ENCODE measurements around the gene LRRC2.

LRRC2 gene

DNA sequence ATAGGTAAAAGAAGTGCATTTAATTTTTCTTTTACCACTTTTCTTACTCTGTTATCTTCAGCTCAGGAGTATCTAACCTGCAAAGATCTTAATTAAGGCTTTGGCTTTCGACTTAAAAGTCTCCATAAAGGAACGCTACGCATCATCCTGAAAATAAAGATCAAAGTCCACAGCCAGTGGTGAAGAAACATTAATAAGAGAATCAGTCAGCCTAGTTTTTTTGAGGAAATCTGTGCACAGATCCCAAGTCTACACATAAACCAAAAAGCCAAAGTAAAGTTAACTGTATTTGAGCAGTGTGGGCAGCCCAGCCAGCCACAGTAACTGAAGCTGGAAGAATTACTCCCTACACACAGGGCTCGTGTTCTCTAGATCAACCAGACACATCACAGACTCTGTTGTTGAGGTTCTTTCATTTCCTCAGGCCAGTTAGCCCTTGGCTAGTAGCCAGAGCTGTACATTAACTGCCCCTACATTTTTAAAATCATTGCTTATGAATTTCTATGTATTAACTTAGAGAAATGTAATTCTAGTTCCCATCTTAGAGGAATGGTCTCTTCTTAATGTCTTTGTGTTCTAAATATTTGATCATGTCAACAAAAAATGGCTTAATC lies 6.9 kb downstream of the LRRC2 start:
- peak overlapping the region; percentile 63 for H3K4me3 ChIP-seq (ENCODE audit: low read length, poor library complexity, severe bottlenecking)
- no peaks in the 10 kb centered on the region for H3K36me3 ChIP-seq (ENCODE audit: insufficient read depth, low read length)
- no peak overlapping the region for H3K9ac ChIP-seq (ENCODE audit: low read depth, low read length, poor library complexity, severe bottlenecking)
- TF ChIP-seq EZH2phosphoT487 (IDR thresholded peaks at IDR 0.05; ENCODE audit: borderline replicate concordance): no peak
- TF ChIP-seq, protein P1, sequence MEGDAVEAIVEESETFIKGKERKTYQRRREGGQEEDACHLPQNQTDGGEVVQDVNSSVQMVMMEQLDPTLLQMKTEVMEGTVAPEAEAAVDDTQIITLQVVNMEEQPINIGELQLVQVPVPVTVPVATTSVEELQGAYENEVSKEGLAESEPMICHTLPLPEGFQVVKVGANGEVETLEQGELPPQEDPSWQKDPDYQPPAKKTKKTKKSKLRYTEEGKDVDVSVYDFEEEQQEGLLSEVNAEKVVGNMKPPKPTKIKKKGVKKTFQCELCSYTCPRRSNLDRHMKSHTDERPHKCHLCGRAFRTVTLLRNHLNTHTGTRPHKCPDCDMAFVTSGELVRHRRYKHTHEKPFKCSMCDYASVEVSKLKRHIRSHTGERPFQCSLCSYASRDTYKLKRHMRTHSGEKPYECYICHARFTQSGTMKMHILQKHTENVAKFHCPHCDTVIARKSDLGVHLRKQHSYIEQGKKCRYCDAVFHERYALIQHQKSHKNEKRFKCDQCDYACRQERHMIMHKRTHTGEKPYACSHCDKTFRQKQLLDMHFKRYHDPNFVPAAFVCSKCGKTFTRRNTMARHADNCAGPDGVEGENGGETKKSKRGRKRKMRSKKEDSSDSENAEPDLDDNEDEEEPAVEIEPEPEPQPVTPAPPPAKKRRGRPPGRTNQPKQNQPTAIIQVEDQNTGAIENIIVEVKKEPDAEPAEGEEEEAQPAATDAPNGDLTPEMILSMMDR (conservative IDR thresholded peaks at IDR 0.05; ENCODE audit: low read length): no peak
- H4K20me1 ChIP-seq (ENCODE audit: insufficient read depth, low read length, poor library complexity, severe bottlenecking): no peaks in the 10 kb centered on the region
- peaks cover 5% of the 10 kb centered on the region; the same call in 1 of the 2 replicates for H3F3A ChIP-seq (ENCODE audit: low read depth)
- H3K27me3 ChIP-seq (ENCODE audit: insufficient read depth, low read length, poor library complexity, severe bottlenecking): no peaks in the 10 kb centered on the region
- H3K9me3 ChIP-seq (ENCODE audit: insufficient read depth, low read depth, low read length): no peaks in the 10 kb centered on the region
- no peaks in the 10 kb centered on the region for H3K79me2 ChIP-seq (ENCODE audit: insufficient read depth, low read length)
- H3K4me1 ChIP-seq (ENCODE audit: insufficient read depth, low read length, poor library complexity, severe bottlenecking): peaks cover 22% of the 10 kb centered on the region
- H2AFZ ChIP-seq (ENCODE audit: low read length): no peak overlapping the region
- no peaks in the 10 kb centered on the region for H3K9me2 ChIP-seq (replicated peaks; ENCODE audit: low read depth, low read length)
- H3K4me2 ChIP-seq (ENCODE audit: low read depth, low read length, poor library complexity, severe bottlenecking): peak overlapping the region; percentile 46

DNA sequence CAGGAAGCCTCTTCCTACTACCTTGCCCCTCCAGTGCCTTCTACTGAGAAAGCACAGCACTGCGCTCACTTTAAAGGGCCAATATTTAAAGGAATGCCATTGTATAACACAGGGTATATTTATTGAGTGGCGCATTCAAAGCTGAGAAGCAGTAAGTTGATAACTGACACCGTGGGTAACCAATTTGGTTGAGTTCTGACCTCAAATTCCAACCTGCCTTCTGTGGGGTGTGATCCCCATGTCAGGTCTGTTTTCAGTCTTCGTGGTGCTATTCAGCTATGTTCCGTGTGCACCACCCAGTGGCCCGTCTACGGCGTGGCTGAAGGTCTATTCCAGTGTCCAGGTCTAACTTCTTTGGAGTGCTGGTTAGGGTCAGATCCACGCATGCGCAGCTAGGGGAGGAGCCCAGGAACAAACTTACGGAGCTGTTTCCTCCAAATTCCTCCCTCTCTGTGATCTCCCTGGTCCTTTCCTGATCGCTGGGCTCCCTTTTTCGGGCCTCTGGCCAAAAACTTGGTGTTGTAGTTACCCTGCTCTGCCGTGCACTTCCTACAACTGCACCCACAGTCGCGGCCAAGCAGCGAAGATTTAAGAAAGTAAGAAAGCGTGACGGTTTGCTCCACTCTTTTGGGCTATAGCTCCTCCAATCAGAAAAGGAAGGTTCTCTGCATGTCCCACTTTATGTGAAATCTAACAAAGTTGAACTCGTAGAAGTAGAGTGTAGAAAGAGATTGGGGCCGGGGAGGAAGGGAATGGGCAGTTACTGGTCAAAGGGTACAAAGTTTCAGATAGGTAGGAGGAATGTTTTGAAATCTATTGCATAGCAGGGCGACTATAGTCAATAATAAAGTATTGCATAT lies 7.7 kb downstream of the LRRC2 start:
- Histone ChIP-seq H3K4me2 (ENCODE audit: low read depth, low read length, poor library complexity, severe bottlenecking) (peak overlapping the region; percentile 46), H3K9me2 (replicated peaks; ENCODE audit: low read depth, low read length) (no peaks in the 10 kb centered on the region), H3F3A (ENCODE audit: low read depth) (peaks cover 5% of the 10 kb centered on the region; the same call in 1 of the 2 replicates), H2AFZ (ENCODE audit: low read length) (peak overlapping the region; percentile 71), H3K4me3 (ENCODE audit: low read length, poor library complexity, severe bottlenecking) (peak overlapping the region; percentile 63), H3K27me3 (ENCODE audit: insufficient read depth, low read length, poor library complexity, severe bottlenecking) (no peaks in the 10 kb centered on the region), H3K9me3 (ENCODE audit: insufficient read depth, low read depth, low read length) (no peaks in the 10 kb centered on the region), H3K79me2 (ENCODE audit: insufficient read depth, low read length) (no peaks in the 10 kb centered on the region), H3K9ac (ENCODE audit: low read depth, low read length, poor library complexity, severe bottlenecking) (peak overlapping the region; percentile 50), H3K36me3 (ENCODE audit: insufficient read depth, low read length) (no peaks in the 10 kb centered on the region), H4K20me1 (ENCODE audit: insufficient read depth, low read length, poor library complexity, severe bottlenecking) (no peaks in the 10 kb centered on the region), H3K4me1 (ENCODE audit: insufficient read depth, low read length, poor library complexity, severe bottlenecking) (peaks cover 22% of the 10 kb centered on the region)
- TF ChIP-seq EZH2phosphoT487 (IDR thresholded peaks at IDR 0.05; ENCODE audit: borderline replicate concordance): no peak
- TF ChIP-seq, protein P1 (conservative IDR thresholded peaks at IDR 0.05; ENCODE audit: low read length): peak; percentile 97

DNA sequence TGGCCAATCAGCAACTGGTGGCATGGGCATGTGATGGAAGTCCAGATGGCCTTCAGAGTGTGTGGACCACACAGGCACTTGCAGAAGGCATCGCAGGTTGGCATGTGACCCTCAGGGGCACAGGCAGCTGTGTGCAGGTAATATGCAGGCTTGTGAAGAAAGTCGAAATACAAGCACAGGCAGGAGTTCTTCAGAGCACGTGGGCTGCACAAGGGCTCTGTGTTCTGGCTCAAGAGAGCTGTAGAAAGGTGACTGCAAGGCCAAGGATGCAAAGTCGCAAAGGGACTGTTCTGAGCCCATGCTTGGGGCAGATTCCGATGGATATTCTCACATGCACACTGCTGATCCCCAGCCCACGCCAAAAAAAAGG lies 8.3 kb downstream of the LRRC2 start:
- no peak overlapping the region for H3K4me3 ChIP-seq (ENCODE audit: low read length, poor library complexity, severe bottlenecking)
- H3K9me2 ChIP-seq (replicated peaks; ENCODE audit: low read depth, low read length): no peaks in the 10 kb centered on the region
- H3F3A ChIP-seq (ENCODE audit: low read depth): peaks cover 5% of the 10 kb centered on the region; the same call in 1 of the 2 replicates
- no peaks in the 10 kb centered on the region for H3K27me3 ChIP-seq (ENCODE audit: insufficient read depth, low read length, poor library complexity, severe bottlenecking)
- H3K9ac ChIP-seq (ENCODE audit: low read depth, low read length, poor library complexity, severe bottlenecking): peak overlapping the region; percentile 50
- H3K4me2 ChIP-seq (ENCODE audit: low read depth, low read length, poor library complexity, severe bottlenecking): peak overlapping the region; percentile 46
- H3K36me3 ChIP-seq (ENCODE audit: insufficient read depth, low read length): no peaks in the 10 kb centered on the region
- H3K9me3 ChIP-seq (ENCODE audit: insufficient read depth, low read depth, low read length): no peaks in the 10 kb centered on the region
- no peaks in the 10 kb centered on the region for H3K79me2 ChIP-seq (ENCODE audit: insufficient read depth, low read length)
- TF ChIP-seq, protein P1 (conservative IDR thresholded peaks at IDR 0.05; ENCODE audit: low read length): no peak
- no peak for TF ChIP-seq EZH2phosphoT487 (IDR thresholded peaks at IDR 0.05; ENCODE audit: borderline replicate concordance)
- H3K4me1 ChIP-seq (ENCODE audit: insufficient read depth, low read length, poor library complexity, severe bottlenecking): peaks cover 22% of the 10 kb centered on the region
- peak overlapping the region; percentile 71 for H2AFZ ChIP-seq (ENCODE audit: low read length)
- H4K20me1 ChIP-seq (ENCODE audit: insufficient read depth, low read length, poor library complexity, severe bottlenecking): no peaks in the 10 kb centered on the region
